Tibial artery (tissue), 4 donors: ENCODE measurements around the gene MACROD2.

Experiments
- DNase-seq, 2 donors: peaks; one replicate each; pipeline ENCODE4 v3.0.0-alpha.2; 2019
- H3K27ac ChIP-seq, 2 donors: fragments of 200-600 bp; sonication (generic) in 1 of 2; 1 replicate in 1 of 2; 2 replicates in 1 of 2; pipeline ENCODE4 v1.5.1; 2018 to 2019; ENCODE audit warnings: mild to moderate bottlenecking in 1 of 2
- H3K27me3 ChIP-seq, 2 donors: fragments of 200-600 bp; sonication (generic) in 1 of 2; one replicate each; pipeline versions ENCODE4 v1.5.1 to v1.6.0; 2016 to 2019
- H3K36me3 ChIP-seq, 3 donors: fragments of 200-600 bp; sonication (generic) in 2 of 3; one replicate each; pipeline ENCODE4 v1.5.1; 2016 to 2019; ENCODE audit warnings: mild to moderate bottlenecking in 2 of 3
- H3K4me1 ChIP-seq, 4 donors: fragments of 200-600 bp; sonication (generic) in 2 of 4; 1 replicate in 3 of 4; 2 replicates in 1 of 4; pipeline ENCODE4 v1.5.1; 2016 to 2019
- H3K4me3 ChIP-seq, 2 donors: fragments of 200-600 bp; sonication (generic) in 1 of 2; 1 replicate in 1 of 2; 2 replicates in 1 of 2; pipeline ENCODE4 v1.5.1; 2018 to 2019; ENCODE audit warnings: mild to moderate bottlenecking in 2 of 2
- H3K9me3 ChIP-seq, 3 donors: fragments of 200-600 bp; sonication (generic) in 1 of 3; one replicate each; pipeline ENCODE4 v1.5.1; 2016 to 2019
- CTCF ChIP-seq, 2 experiments: fragments of 200-600 bp in 1 of 2; fragments of 450-650 bp in 1 of 2; IDR thresholded peaks; one replicate each; pipeline ENCODE4 v1.5.1; 2017 to 2019; ENCODE audit warnings: antibody characterized with exemption in 2 of 2, mild to moderate bottlenecking in 1 of 2, moderate library complexity in 1 of 2
- intact Hi-C: fragments of 100-400 bp; cut with DNase I; formaldehyde crosslinking; loops from one replicate; pipeline ENCODE4 v1.15.0; 2023; ENCODE audit warnings: low total_unique reads

Gene MACROD2

GRCh38 chr20:16049529-16050093 lies 2054.3 kb downstream of the MACROD2 start:
- no peaks in the 10 kb centered on the region for H3K9me3 ChIP-seq
- H3K4me1 ChIP-seq: no peaks in the 10 kb centered on the region
- no peaks in the 10 kb centered on the region for H3K27me3 ChIP-seq
- no peak overlapping the region for H3K4me3 ChIP-seq
- TF ChIP-seq CTCF (IDR thresholded peaks at IDR 0.05): no peak
- intact Hi-C loops: no loop called here
- H3K36me3 ChIP-seq: no peaks in the 10 kb centered on the region
- H3K27ac ChIP-seq: no peak overlapping the region
- no peak for DNase-seq

DNA sequence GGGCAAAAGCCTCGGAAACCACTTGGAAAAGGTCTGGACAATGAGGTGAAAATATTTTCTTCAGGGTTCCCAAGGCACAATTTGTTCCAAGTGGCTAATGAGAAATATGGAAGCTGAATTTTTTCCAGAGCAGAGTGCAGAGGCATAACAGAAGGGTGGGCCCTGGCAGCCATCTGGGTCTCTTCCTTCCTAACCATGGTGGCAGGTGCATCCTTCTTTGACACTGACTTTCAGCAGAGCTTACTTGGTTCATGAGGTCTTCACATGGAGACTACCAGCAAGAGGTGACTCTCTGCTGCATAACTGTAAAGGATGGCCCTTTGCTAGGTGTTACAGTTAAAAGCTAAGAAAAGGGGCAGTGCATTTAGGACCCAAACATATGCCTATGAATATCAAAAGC lies 2055.1 kb downstream of the MACROD2 start:
- Histone ChIP-seq H3K27me3 (no peaks in the 10 kb centered on the region), H3K9me3 (no peaks in the 10 kb centered on the region)

GRCh38 chr20:16051968-16052367 lies 2056.7 kb downstream of the MACROD2 start:
- Histone ChIP-seq H3K9me3 (no peaks in the 10 kb centered on the region), H3K4me3 (no peak overlapping the region), H3K4me1 (no peaks in the 10 kb centered on the region), H3K27me3 (no peaks in the 10 kb centered on the region), H3K27ac (no peak overlapping the region), H3K36me3 (no peaks in the 10 kb centered on the region)
- intact Hi-C loops: no loop called here
- TF ChIP-seq CTCF (IDR thresholded peaks at IDR 0.05): no peak
- DNase-seq: no peak

More for the DNA sequence above, 2055.1 kb downstream of the MACROD2 start:
- Histone ChIP-seq H3K36me3 (no peaks in the 10 kb centered on the region), H3K27ac (no peak overlapping the region), H3K4me1 (no peaks in the 10 kb centered on the region), H3K4me3 (no peak overlapping the region)
- intact Hi-C loops: no loop called here
- TF ChIP-seq CTCF (IDR thresholded peaks at IDR 0.05): no peak
- DNase-seq: no peak

DNA sequence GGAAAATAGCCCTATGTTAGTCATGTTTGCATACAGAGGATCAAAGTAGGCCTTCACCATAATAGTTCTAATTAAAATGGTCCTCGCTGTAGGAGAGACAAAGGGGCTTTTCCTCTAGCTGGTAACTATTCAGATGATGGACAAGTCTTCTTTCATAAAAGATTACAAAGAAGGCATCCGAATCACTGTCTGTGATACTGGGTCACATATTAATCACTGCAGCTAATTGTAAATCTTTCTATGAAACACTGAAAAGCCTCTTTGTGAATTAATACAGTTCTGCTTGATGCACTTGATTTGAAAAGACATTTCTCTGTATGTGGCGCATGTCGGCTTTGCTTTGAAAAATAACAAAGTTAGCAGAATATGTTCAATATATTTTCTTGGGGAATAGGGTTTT lies 2057.1 kb downstream of the MACROD2 start:
- Histone ChIP-seq H3K27ac (no peak overlapping the region), H3K9me3 (no peaks in the 10 kb centered on the region), H3K27me3 (no peaks in the 10 kb centered on the region), H3K4me3 (no peak overlapping the region), H3K36me3 (no peaks in the 10 kb centered on the region), H3K4me1 (no peaks in the 10 kb centered on the region)
- TF ChIP-seq CTCF (IDR thresholded peaks at IDR 0.05): no peak
- intact Hi-C loops: no loop called here
- no peak for DNase-seq

DNA sequence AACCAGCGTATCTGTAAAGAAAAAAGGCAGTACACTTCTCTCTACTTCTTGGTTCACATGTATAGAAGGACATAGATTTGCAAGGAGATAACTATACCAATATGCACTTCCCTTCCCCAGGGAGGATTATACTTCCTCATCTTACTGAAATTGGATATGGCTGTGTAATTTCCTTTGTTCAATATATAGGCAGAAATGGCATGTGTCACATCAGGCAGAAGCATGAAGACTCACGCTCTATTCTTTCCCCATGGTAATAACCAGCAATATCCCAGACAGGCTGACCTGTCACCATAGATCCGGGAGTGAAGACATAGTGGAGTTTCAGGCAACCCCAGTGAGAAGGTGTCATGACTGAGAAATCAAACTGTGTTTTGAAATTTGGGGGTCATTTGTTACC lies 2059.7 kb downstream of the MACROD2 start:
- Histone ChIP-seq H3K4me3 (no peak overlapping the region), H3K27me3 (no peaks in the 10 kb centered on the region), H3K36me3 (no peaks in the 10 kb centered on the region), H3K9me3 (no peaks in the 10 kb centered on the region), H3K4me1 (no peaks in the 10 kb centered on the region), H3K27ac (no peak overlapping the region)
- no peak for DNase-seq
- no peak for TF ChIP-seq CTCF (IDR thresholded peaks at IDR 0.05)
- intact Hi-C loops: no loop called here

GRCh38 chr20:16057651-16058050 lies 2062.3 kb downstream of the MACROD2 start:
- intact Hi-C loops: no loop called here
- no peak for TF ChIP-seq CTCF (IDR thresholded peaks at IDR 0.05)
- no peak for DNase-seq
- Histone ChIP-seq H3K27me3 (no peaks in the 10 kb centered on the region), H3K4me3 (no peak overlapping the region), H3K4me1 (no peaks in the 10 kb centered on the region), H3K9me3 (no peaks in the 10 kb centered on the region), H3K36me3 (no peaks in the 10 kb centered on the region), H3K27ac (no peak overlapping the region)
